NCI-H69 (cell line): Measurements from ENCODE around the gene CBFB.
"Not testable (repeated sequence)": the region's sequence is repeated elsewhere in the genome, so short reads cannot be mapped to it uniquely, and the experiment has no call there.

Experiments used
- DNase-seq: peaks from one replicate; lab custom pipeline; 2025; lab: John Stamatoyannopoulos, UW

The CBFB gene

DNA sequence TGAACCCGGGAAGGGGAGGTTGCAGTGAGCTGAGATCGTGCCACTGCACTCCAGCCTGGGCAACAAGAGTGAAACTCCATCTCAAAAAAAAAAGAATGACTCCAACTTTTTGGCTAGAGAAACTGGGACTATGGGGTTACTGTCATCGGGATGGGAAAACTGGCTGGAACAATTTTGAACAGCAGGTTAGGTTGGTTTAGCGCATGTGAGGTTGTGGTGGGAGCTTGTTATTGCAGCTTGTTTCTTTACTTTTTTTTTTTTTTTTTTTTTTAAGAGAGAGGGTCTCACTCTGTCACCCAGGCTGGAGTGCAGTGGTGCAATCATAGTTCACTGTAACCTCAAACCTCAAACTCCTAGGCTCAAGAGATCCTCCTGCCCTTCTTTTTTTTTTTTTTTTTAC lies 12.6 kb downstream of the CBFB start:
- DNase-seq = not testable (repeated sequence)

DNA sequence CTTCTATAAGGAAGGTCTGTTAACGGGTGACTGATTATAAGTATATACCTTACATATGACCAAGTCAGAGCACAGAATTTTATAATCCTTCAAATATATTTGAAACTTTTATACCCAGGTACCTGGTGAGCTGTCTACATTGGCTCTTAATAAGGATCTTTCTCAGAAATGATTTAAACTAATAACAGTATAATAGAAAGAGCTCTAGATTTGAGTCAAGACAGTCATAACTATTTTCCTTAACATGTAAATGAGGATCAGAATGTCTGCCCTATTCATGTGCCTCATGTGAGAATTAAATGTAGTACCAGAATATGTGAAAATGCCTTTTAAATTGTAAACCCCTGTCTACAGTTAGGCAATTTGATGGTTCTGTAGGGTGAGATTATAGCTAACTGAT lies 14.5 kb downstream of the CBFB start:
- DNase-seq = no peak

DNA sequence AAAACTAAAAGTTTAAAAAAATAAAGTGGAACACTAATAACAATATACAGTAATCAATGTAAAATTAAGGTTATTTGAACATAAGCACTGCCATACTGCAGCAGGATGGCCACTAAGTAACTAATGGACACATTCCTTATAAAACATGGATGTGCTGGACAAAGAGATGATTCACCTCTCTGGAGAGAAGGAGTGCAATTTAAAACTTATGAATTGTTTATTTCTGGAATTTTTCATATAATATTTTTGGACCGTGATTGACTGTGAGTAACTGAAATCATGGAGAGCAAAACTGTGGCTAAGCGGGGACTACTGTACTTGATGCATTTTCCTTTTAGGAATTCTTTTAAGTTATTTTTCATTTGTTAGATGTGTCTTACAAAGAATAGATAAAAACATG lies 21.8 kb downstream of the CBFB start:
- DNase-seq = no peak

DNA sequence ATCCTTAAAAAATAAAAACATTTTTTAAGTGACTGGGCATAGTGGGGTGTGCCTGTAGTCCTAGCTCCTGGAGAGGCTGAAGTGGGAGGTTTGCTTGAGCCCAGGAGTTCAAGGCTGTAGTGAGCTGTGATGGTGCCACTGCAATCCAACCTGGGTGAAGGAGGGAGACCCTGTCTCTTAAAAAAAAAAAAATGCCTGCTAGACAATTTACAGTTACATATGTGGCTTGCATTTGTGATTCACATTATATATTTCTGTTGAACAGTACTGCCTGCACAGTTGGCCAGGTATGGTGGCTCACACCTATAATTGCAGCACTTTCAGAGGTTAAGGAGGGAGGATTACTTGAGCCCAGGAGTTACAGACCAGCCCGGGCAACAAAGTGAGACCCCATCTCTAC lies 23.4 kb downstream of the CBFB start:
- no peak for DNase-seq

DNA sequence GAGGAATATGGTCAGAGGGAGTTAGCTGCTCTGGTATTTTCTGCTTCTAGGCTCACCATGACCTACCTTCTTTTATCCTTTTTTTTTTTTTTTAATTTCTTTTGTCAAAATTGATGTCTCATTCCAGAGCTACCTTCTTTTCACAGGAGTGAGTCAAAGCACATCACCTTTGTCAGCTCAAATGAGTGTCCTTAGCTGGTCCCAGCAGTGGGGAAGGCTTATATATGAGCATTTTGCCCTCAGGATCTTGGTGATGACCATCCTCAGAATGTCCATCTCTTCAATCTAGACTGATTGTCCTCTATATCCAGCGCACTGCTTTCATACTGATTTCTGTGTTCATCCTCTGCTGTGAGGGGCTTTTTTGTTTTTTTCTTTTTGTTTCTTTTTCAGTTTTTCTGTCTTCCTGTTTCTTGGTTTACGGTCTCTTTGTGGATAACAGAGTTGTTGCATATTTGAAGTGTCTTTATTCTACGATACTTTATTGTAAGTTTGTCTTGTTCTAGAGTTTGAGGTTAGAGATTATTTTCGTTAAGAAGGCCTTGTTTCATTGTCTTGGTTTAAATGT lies 24.9 kb downstream of the CBFB start:
- no peak for DNase-seq

DNA sequence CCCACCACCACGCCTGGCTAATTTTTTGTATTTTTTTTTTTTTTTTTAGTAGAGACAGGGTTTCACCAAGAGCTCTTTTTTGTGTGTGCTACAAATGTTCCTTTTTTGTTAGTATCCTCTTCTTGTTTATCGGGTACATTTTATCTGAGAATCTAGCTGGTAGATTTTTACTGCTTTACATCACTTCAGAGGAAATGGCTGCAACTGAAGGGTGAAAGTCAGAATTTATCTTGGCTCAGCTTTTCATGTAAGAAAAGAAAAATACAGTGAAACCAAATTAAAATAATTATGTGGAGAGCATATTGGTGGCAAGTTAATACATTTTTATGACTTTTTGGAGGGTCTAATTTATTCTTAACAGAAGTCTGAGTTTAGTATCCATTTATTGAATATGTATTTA lies 26.0 kb downstream of the CBFB start:
- DNase-seq = no peak

DNA sequence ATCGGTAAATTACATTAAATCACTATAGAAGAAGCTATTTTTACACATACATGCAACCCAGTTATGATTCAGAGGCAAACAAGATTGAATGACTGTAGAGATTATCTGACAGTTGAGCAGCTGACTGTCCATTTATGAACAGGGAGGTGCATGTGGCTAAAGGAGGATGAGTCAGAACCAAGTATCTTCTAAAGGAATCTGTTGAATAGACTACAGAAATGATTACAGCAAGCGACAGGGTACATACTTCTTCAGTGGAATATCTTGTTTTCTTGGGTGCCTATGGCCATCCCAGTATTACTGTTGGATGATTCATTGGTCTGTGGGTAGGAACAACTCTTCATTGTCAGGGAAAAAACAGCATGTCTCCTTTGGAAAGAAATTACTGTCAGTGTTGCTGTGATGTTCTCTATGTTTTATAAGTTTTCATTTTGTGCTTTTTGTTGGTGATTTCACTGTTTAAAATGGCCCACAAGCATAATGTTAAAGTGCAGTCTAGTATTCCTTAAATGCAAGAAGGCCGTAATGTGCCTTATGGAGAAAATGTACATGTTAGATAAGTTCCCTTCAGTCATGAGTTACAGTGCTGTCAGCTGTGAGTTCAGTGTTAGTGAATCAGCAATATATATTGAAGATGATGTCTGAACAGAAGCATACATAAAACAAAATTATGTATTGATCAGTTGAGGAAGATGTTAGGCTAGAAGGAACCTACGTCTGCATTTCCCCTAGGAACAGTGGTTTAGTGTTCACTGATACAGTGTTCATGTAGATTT lies 27.0 kb downstream of the CBFB start:
- no peak for DNase-seq

DNA sequence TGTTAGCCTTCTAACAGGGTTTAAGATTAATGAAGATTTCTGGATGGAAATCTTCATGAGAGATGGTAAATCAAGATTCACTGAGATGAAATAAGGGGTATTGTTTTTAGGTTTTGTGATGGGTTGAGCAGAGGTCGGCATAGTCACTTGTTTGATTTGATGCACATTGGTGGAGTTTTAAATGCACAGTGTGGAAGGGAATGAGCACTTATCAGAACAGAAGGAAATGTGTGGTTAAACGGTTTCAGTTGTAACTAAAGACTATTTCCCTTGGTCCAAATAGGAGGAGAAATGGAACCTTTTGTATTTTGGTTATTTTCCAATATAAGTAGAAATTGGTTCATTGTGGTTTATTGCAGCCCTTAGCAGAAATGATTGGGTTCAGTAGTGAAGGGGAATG lies 34.1 kb downstream of the CBFB start:
- no peak for DNase-seq

DNA sequence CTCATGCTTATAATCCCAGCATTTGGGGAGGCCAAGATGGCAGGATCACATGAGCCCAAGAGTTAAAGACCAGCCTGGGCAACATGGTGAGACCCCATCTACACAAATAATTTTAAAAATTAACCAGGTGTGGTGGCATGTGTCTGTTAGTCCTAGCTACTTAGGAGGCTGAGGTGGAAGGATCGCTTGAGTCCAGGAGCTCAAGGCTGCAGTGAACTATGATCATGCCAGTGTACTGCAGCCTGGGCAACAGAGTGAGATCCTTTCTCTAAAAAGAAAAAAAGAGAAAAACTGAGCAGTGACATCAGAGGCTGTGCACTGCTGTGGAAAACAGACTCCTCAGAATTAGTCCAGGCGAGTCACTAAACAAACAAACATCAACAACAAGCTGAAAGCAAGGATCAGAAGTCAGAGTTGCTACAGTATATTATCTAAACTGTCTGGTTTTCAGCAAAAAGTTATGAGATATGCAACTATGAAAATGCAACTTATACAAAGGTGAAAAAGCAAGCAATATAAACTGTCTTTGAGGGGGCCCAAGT lies 39.3 kb downstream of the CBFB start:
- no peak for DNase-seq

DNA sequence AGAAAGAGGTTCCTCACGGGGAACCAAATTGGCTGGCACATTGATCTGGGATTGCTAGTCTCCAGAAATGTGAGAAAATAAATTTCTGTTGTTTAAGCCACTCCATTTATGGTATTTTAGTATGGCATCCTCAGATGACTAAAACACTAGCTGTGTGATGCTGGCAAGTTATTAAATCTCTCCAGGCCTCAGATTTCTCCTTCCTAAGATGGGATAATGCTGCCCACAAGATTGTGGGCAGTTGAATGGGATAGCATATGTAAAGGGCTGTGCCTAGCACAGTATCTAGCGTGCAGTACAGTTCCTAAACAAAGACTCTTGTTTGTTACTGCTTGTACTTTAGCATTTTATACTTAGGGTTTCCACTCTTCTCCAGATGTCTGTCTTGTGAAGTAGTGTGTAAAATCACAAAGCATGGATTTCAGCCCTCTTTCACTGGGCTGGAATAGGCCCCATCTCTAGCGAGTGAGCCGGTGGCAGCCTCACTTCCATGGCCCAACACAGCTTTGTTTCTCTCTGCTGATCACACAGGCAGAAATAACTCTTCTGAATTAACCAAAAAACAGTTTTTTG lies 42.6 kb downstream of the CBFB start:
- DNase-seq = no peak

DNA sequence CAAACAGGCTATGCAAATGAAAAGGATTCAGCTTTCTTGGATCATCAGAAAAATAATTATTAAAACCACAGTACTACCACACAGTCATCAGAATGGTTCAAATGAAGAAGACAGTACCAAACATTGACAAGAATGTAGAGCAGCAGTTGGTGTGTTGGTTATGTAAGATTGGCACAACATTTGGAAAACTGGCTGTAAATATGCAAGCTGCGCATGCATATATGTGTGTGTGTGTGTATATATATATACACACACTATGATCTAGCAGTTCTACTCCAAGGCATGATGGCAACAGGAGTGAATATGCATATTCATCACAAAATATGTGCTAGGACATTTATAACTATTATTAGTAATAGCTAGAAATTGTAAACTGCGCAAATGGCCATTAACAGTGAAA lies 46.4 kb downstream of the CBFB start:
- no peak for DNase-seq

DNA sequence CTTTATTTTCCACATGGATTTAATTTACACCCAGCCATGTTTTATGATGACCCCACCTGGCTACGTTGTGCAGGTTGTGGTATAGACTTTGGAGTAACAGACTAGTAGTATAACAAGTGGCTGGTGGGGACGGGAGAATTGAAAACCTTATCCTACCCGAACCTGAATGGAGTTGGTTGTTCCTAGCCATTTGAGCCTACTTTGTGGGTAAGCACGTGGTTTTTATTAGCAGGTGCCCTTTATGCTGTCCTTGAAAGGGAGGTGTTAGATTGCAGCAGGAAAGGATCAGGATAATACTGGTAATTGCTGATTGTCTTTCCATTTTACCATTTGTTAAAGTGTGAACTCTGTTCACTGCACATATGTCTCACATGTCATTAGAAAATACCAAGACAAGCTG lies 48.9 kb downstream of the CBFB start:
- no peak for DNase-seq

DNA sequence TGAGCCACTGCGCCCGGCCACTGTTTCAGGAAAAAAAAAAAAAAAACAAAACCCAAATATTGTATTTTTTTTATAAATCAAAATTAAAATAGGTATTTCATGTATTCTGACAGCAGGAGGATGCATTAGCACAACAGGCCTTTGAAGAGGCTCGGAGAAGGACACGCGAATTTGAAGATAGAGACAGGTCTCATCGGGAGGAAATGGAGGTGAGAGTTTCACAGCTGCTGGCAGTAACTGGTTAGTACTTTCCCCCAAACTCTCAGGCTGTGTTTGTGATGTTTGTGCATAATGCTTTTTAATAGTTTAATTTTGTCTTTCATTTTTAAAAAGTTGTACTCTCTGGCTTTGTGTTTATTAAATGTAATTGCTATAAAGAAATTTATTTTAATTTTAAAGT lies 53.2 kb downstream of the CBFB start:
- no peak for DNase-seq

DNA sequence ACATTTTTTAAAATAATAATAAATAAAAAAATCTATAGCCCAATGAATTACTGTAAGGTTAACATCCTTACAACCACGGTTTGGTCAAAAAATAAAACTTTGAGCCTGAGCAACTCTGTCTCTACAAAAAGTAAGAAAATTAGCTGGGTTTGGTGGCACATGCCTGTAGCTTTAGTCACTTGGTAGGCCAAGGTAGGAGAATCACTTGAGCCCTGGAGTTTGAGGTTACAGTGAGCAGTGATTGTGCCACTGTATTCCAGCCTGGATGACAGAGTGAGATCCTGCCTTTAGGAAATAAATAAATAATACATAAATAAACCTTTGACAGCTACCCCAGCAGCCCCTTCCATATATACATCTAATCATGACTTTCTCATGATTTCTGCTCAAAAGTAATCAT lies 53.9 kb downstream of the CBFB start:
- DNase-seq = no peak

DNA sequence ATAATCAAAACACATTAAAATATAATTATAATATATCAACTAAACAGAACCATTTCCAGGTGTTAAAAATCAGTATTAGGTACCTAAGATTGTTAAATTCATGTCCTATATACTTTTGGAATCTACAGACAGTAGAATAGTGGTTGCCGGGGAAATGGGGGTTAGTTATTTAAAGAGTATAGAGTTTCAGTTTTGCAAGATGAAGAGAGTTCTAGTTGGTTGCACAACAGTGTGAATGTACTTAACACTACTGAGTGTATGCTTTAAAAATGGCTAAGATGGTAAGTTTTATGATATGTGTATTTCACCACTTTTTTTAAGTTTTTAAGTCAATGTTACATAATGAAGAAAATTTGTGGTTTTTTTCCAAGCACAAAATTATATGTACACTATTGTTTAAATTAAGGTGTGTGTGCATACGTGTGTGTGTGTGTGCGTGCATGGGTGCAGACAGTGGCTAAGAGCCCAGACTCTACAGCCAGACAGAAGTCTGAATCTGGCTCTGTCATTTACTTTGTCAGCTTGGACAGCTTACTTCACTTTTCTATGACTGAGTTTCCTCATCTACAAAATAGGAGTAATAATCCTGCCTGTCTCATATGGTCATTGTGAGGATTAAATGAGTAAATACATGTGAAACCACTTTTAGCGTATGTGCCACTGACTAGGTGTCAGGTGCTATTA lies 55.5 kb downstream of the CBFB start:
- no peak for DNase-seq

DNA sequence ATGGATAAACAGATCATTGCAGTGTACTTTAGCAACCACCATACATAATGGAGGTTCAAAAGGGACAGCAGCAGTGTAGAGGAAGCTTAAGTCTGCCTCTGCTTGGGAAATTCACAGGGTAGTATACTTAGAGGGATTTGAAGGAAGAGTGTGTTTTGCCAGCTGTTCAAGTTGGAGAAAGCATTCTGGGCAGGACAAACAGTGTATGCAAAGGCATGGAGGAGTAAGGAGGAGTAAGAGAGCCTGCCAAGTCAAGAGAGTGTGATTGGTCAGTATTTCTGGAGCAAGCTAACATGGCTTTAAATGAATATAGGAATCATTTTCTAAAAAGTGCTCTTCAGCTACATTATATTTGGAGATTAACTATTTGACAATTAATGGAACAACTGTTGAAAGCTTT lies 57.9 kb downstream of the CBFB start:
- DNase-seq = no peak

DNA sequence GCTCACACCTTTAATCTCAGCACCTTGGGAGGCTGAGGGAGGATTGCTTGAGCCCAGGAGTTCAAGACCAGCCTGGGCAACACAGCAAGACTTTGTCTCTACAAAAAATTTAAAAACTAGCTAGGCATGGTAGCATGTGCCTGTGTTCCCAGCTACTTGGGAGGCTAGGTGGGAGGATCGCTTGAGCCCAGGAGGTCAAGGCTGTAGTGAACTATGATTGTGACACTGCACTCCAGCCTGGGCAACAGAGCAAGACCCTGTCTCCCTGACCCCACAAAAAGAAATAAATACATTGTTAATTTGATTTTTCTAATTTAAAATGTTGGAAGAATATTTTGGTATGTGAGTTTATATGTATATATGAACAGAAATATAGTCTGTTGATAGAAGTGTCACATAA lies 58.3 kb downstream of the CBFB start:
- no peak for DNase-seq

DNA sequence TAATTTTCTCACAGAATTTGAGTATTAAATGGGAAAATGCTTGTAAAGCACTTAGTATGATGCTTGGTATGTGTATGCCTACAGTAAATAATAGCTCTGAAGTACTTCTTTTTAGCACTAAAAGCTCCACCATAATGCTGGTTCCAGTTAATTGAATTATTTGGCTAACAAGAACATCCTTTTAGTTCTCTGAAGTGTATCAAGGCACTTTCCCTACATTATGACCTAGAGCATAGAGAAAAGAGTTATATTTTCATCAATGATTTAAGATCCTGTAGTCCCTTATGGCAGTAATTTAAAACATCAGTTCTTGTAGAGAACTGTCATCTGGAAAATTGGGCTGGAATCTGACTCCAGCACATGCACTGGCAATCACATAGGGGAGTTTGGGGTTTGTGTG lies 58.9 kb downstream of the CBFB start:
- no peak for DNase-seq

DNA sequence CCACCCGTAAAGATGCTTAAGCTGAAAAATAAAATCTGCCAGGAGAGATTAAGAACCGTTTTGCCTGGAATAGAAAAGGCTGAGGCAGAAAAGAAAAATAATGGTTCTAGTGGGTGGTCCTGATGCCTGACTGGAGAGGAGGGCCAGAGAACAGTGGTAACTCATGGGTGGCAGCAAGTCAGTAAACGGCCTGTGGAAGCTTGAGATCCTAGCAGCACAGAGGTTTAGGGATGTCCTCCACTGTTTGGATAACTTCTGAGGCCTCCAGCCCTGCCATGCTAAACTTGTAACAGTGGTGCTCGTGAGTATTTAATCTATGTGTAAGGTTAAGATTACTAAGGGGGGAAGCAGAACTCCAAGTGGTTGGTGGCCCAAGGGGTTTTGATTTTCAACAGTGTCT lies 59.6 kb downstream of the CBFB start:
- no peak for DNase-seq

DNA sequence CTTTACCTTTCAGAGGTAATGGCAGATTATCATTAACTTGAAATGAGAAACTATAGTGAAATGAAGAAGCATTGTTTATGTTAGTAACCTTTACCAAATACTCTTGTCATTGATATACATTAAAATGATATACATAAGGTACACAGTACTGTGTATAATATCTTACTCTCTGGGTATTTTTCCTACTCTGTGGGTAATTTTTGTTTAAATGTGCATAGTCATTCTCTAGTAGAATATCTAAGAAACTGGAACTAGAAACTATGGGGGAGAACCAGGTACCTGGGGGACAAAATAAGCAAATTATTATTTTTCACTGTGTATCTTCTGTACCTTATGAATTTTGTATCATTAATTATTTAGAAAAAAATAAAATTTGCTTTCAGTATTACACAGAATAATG lies 60.2 kb downstream of the CBFB start:
- no peak for DNase-seq

DNA sequence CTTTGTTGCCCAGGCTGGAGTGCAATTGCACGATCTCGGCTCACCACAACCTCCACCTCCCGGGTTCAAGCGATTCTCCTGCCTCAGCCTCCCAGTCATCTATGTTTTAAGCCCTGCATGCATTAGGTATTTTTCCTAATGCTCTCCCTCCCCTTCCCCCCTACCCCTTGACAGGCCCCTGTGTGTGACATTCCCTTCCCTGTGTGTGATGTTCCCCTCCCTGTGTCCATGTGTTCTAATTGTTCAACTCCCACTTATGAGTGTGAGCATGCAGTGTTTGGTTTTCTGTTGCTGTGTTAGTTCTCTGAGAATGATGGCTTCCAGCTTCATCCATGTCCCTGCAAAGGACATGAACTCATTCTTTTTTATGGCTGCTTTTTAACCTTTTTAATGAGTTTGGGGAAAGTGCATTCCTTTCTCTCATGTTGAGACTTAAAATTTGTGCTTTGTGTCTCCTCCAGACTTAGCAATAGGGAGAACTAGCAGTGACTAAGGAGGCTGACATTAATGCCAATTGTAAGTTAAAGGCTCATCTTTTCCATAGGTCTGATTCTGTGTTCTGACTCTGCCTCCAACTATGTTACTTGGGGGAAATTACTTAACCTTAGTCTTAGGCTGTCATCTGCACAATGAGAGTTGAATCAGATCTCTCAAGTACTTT lies 63.1 kb downstream of the CBFB start:
- DNase-seq = no peak

DNA sequence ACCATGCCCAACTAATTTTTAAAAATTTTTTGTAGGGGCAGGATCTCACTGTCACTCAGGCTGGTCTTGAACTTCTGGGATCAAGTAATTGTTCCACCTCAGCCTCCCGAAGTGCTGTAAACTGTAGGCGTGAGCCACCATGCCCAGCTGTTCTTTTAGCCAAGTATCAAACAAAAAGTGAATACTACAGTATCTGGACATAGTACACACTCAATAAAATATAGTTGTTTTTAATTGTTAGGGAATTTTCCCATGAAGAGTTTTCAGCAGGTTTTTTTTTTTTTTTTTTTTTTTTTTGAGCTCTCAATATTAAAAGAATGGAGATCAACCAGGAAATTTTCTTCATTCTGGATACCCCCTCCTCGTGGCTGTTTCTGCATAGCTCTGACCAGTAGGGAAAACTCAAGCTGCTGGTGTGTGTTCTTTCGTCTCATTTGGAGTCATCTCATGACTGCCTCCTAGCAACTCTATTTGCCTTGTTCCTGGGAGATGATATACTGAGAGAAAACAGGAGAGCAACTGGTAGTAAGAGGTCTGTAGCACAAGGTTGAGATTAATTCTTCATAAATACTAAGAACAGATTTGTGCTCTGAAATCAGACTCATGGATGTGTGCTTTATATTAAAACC lies 64.3 kb downstream of the CBFB start:
- no peak for DNase-seq
